HCT116 (cell line): ENCODE measurements around the gene RMND1.

Experiments used
- CEBPB ChIP-seq: IDR thresholded peaks from 2 replicates; pipeline ENCODE4 v1.6.1; 2012; ENCODE audit warnings: low read depth
- CTCF ChIP-seq, 3 experiments: fragments of 200-600 bp in 1 of 3; sonication (generic) in 1 of 3; IDR thresholded peaks in 2 of 3; conservative IDR thresholded peaks in 1 of 3; 2 replicates each; pipeline ENCODE4 v1.5.1; 2012 to 2017; ENCODE audit warnings: low read depth in 2 of 3, low read length in 2 of 3, antibody characterized with exemption in 1 of 3, borderline replicate concordance in 1 of 3, control low read depth in 1 of 3, mild to moderate bottlenecking in 1 of 3, mixed read lengths in 1 of 3, mixed run types in 1 of 3, moderate library complexity in 1 of 3; ENCODE audit not compliant: insufficient read depth in 1 of 3
- EZH2 ChIP-seq: fragments of 200-600 bp; sonication (generic); IDR thresholded peaks from 2 replicates; pipeline ENCODE4 v1.6.1; 2017; ENCODE audit warnings: antibody characterized with exemption, mixed run types
- EZH2phosphoT487 ChIP-seq: fragments of 200-600 bp; IDR thresholded peaks from 2 replicates; pipeline ENCODE4 v1.6.1; 2018; ENCODE audit warnings: antibody characterized with exemption, borderline replicate concordance
- POLR2A ChIP-seq: IDR thresholded peaks from 2 replicates; pipeline ENCODE4 v1.7.0; 2011; ENCODE audit warnings: borderline replicate concordance; ENCODE audit not compliant: insufficient read depth, insufficient read length; ENCODE audit errors: extremely low read depth
- POLR2AphosphoS5 ChIP-seq: IDR thresholded peaks from 2 replicates; pipeline ENCODE4 v1.6.1; 2011; ENCODE audit warnings: mild to moderate bottlenecking, low read depth, low read length, moderate library complexity
- RAD21 ChIP-seq: IDR thresholded peaks from 2 replicates; pipeline ENCODE4 v1.6.1; 2012; ENCODE audit warnings: low read depth, mild to moderate bottlenecking
- SP1 ChIP-seq: IDR thresholded peaks from 2 replicates; pipeline ENCODE4 v1.6.1; 2012; ENCODE audit warnings: low read depth

GRCh38 chr6:151430886-151431285, 21.0 kb downstream of the RMND1 start:
- 0 out of 6 replicates have a peak, but pooled peaks of 1 of the 3 experiments have one; percentile 12 for TF ChIP-seq CTCF (IDR thresholded peaks at IDR 0.05 in 2 of 3, conservative IDR thresholded peaks at IDR 0.05 in 1 of 3; ENCODE audit: borderline replicate concordance in 1 of 3, insufficient read depth in 1 of 3, low read depth in 2 of 3, low read length in 2 of 3)
- TF ChIP-seq CEBPB, result no peak
- no peak for TF ChIP-seq POLR2A
- no peak for TF ChIP-seq SP1
- peak; percentile 42; the same call in 1 of the 2 replicates for TF ChIP-seq RAD21
- TF ChIP-seq EZH2phosphoT487, result no peak
- TF ChIP-seq EZH2, result no peak
- TF ChIP-seq POLR2AphosphoS5, result no peak
